Astrocyte (in vitro differentiated cells and primary cell): ENCODE data around the gene LIPH. TPM values are rescaled to one million over a fixed set of nuclear protein-coding genes. Genes with fewer than 3 reads are reported as not detected.

Experiments used
- DNase-seq: peaks from one replicate; pipeline ENCODE4 v3.0.0-alpha.2; 2010; ENCODE audit warnings: low read depth
- FAIRE-seq: peaks from 2 replicates; lab custom pipeline; 2011; peaks lifted over from hg19 to GRCh38; lab: Jason Lieb, UNC
- H2AFZ ChIP-seq: 2 replicates; pipeline ENCODE4 v1.6.0; 2012; ENCODE audit warnings: low read depth, low read length, inconsistent platforms
- H3K27ac ChIP-seq: 2 replicates; pipeline ENCODE4 v1.5.1; 2011; ENCODE audit warnings: low read depth, low read length, inconsistent platforms
- H3K27me3 ChIP-seq: 2 replicates; pipeline ENCODE4 v1.6.0; 2011; ENCODE audit warnings: low read length, inconsistent platforms; ENCODE audit not compliant: insufficient read depth
- H3K36me3 ChIP-seq: 2 replicates; pipeline ENCODE4 v1.5.1; 2011; ENCODE audit warnings: low read length, inconsistent platforms; ENCODE audit not compliant: insufficient read depth
- H3K4me1 ChIP-seq: 2 replicates; pipeline ENCODE4 v1.5.1; 2011; ENCODE audit warnings: low read length, inconsistent platforms; ENCODE audit not compliant: insufficient read depth
- H3K4me2 ChIP-seq: 2 replicates; pipeline ENCODE4 v1.6.0; 2012; ENCODE audit warnings: low read length, inconsistent platforms
- H3K4me3 ChIP-seq: 2 replicates; pipeline ENCODE4 v1.5.1; 2011; ENCODE audit warnings: low read depth, mild to moderate bottlenecking, low read length, inconsistent platforms; ENCODE audit not compliant: insufficient read depth
- H3K79me2 ChIP-seq: 2 replicates; pipeline ENCODE4 v1.6.0; 2012; ENCODE audit warnings: mild to moderate bottlenecking, low read length, inconsistent platforms; ENCODE audit not compliant: insufficient read depth
- H3K9ac ChIP-seq: 2 replicates; pipeline ENCODE4 v1.6.0; 2012; ENCODE audit warnings: mild to moderate bottlenecking, low read length, inconsistent platforms
- H3K9me3 ChIP-seq: 2 replicates; pipeline ENCODE4 v1.5.1; 2012; ENCODE audit warnings: low read depth, mild to moderate bottlenecking, low read length, inconsistent platforms; ENCODE audit not compliant: insufficient read depth
- H4K20me1 ChIP-seq: 2 replicates; pipeline ENCODE4 v1.6.0; 2012; ENCODE audit warnings: low read length, inconsistent platforms; ENCODE audit not compliant: insufficient read depth
- H3K27ac Mint-ChIP-seq: one replicate; pipeline ENCODE4 v1.8.0; 2021; ENCODE audit warnings: mild to moderate bottlenecking, mixed read lengths; ENCODE audit not compliant: unreplicated experiment
- H3K27me3 Mint-ChIP-seq: one replicate; pipeline ENCODE4 v1.8.0; 2021; ENCODE audit warnings: low read depth, mixed read lengths; ENCODE audit not compliant: unreplicated experiment
- H3K36me3 Mint-ChIP-seq: one replicate; pipeline ENCODE4 v1.8.0; 2021; ENCODE audit warnings: low read depth, mixed read lengths; ENCODE audit not compliant: unreplicated experiment
- H3K4me1 Mint-ChIP-seq: one replicate; pipeline ENCODE4 v1.8.0; 2021; ENCODE audit warnings: low read depth, mixed read lengths; ENCODE audit not compliant: unreplicated experiment
- H3K4me3 Mint-ChIP-seq: one replicate; pipeline ENCODE4 v1.8.0; 2021; ENCODE audit warnings: mild to moderate bottlenecking, moderate library complexity, mixed read lengths; ENCODE audit not compliant: unreplicated experiment
- H3K9me3 Mint-ChIP-seq: one replicate; pipeline ENCODE4 v1.8.0; 2021; ENCODE audit warnings: mild to moderate bottlenecking, mixed read lengths; ENCODE audit not compliant: unreplicated experiment
- EZH2 ChIP-seq: IDR thresholded peaks from 2 replicates; pipeline ENCODE4 v1.6.1; 2012; ENCODE audit warnings: mild to moderate bottlenecking, low read length, inconsistent platforms; ENCODE audit not compliant: insufficient read depth
- total RNA-seq: library from RNA; stranded (reverse); gene quantifications from 2 replicates; pipeline ENCODE4 v1.2.1, GENCODE V29; 2021
- TF ChIP-seq, protein P1 (sequence below): IDR thresholded peaks from 2 replicates; pipeline ENCODE4 v1.5.1; 2011; ENCODE audit warnings: low read depth, mild to moderate bottlenecking, inconsistent platforms, low read length, moderate library complexity; ENCODE audit not compliant: insufficient read depth

Gene LIPH
- total RNA-seq, 1 donor from 2014 or later, result 6.4 TPM

- Histone ChIP-seq H3K9ac (no peak overlapping the region), H3K9me3 (no peaks in the 10 kb centered on the region), H3K27ac (no peak overlapping the region), H4K20me1 (peaks cover 4% of the 10 kb centered on the region), H3K4me2 (no peak overlapping the region), H3K79me2 (no peaks in the 10 kb centered on the region), H3K36me3 (peaks cover 4% of the 10 kb centered on the region), H3K4me1 (no peaks in the 10 kb centered on the region), H3K27me3 (no peaks in the 10 kb centered on the region), H3K4me3 (no peak overlapping the region), H2AFZ (no peak overlapping the region)
- Mint-ChIP-seq H3K4me3 (no peak overlapping the region), H3K27me3 (no peaks in the 10 kb centered on the region), H3K9me3 (peaks cover 1% of the 10 kb centered on the region), H3K27ac (no peak overlapping the region), H3K4me1 (peaks cover 3% of the 10 kb centered on the region), H3K36me3 (peaks cover 34% of the 10 kb centered on the region)
- DNase-seq, result no peak
- TF ChIP-seq, protein P1, sequence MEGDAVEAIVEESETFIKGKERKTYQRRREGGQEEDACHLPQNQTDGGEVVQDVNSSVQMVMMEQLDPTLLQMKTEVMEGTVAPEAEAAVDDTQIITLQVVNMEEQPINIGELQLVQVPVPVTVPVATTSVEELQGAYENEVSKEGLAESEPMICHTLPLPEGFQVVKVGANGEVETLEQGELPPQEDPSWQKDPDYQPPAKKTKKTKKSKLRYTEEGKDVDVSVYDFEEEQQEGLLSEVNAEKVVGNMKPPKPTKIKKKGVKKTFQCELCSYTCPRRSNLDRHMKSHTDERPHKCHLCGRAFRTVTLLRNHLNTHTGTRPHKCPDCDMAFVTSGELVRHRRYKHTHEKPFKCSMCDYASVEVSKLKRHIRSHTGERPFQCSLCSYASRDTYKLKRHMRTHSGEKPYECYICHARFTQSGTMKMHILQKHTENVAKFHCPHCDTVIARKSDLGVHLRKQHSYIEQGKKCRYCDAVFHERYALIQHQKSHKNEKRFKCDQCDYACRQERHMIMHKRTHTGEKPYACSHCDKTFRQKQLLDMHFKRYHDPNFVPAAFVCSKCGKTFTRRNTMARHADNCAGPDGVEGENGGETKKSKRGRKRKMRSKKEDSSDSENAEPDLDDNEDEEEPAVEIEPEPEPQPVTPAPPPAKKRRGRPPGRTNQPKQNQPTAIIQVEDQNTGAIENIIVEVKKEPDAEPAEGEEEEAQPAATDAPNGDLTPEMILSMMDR, result no peak
- no peak for TF ChIP-seq EZH2
- FAIRE-seq, result no peak
These were observed 86.9 kb downstream of the LIPH start for GRCh38 chr3:185465471-185465870.

- no peak overlapping the region for H3K9ac ChIP-seq
- peaks cover 4% of the 10 kb centered on the region for H3K36me3 ChIP-seq
- Mint-ChIP-seq H3K36me3 (peaks cover 16% of the 10 kb centered on the region), H3K9me3 (peaks cover 5% of the 10 kb centered on the region), H3K27ac (no peak overlapping the region), H3K4me3 (no peak overlapping the region), H3K27me3 (no peaks in the 10 kb centered on the region), H3K4me1 (no peaks in the 10 kb centered on the region)
- H3K4me1 ChIP-seq, result no peaks in the 10 kb centered on the region
- H3K27ac ChIP-seq, result no peak overlapping the region
- FAIRE-seq (no peak), DNase-seq (peak; percentile 5)
- H2AFZ ChIP-seq, result no peak overlapping the region
- no peaks in the 10 kb centered on the region for H3K27me3 ChIP-seq
- H4K20me1 ChIP-seq, result peaks cover 4% of the 10 kb centered on the region
- no peak for TF ChIP-seq EZH2
- TF ChIP-seq, protein P1, result peak; percentile 45
- H3K9me3 ChIP-seq, result no peaks in the 10 kb centered on the region
- no peak overlapping the region for H3K4me3 ChIP-seq
- no peaks in the 10 kb centered on the region for H3K79me2 ChIP-seq
- no peak overlapping the region for H3K4me2 ChIP-seq
These were observed 91.6 kb downstream of the LIPH start for GRCh38 chr3:185460719-185461350.

- peaks cover 5% of the 10 kb centered on the region for H3K9me3 Mint-ChIP-seq
- FAIRE-seq (no peak), DNase-seq (no peak)
- Histone ChIP-seq H4K20me1 (peaks cover 4% of the 10 kb centered on the region), H2AFZ (no peak overlapping the region), H3K79me2 (no peaks in the 10 kb centered on the region), H3K27ac (no peak overlapping the region), H3K4me2 (no peak overlapping the region), H3K4me1 (no peaks in the 10 kb centered on the region), H3K4me3 (no peak overlapping the region), H3K36me3 (no peaks in the 10 kb centered on the region), H3K9me3 (no peaks in the 10 kb centered on the region), H3K27me3 (no peaks in the 10 kb centered on the region), H3K9ac (no peak overlapping the region)
- no peak overlapping the region for H3K27ac Mint-ChIP-seq
- H3K36me3 Mint-ChIP-seq, result peaks cover 14% of the 10 kb centered on the region
- no peaks in the 10 kb centered on the region for H3K4me1 Mint-ChIP-seq
- H3K4me3 Mint-ChIP-seq, result no peak overlapping the region
- no peak for TF ChIP-seq EZH2
- TF ChIP-seq, protein P1, result no peak
- H3K27me3 Mint-ChIP-seq, result no peaks in the 10 kb centered on the region
These were observed 92.1 kb downstream of the LIPH start for GRCh38 chr3:185460309-185460708.
